ENCODE measurements around the gene SLAMF7. TPM values are rescaled to one million over a fixed set of nuclear protein-coding genes. Genes with fewer than 3 reads are reported as not detected.
A peak's percentile ranks its signal among the peaks of the same experiment; 100 is the strongest.

SLAMF7 gene
- total and polyA plus RNA-seq, 3 experiments from 2014 or later: 79.5 to 165 (median 97.4) TPM

DNA sequence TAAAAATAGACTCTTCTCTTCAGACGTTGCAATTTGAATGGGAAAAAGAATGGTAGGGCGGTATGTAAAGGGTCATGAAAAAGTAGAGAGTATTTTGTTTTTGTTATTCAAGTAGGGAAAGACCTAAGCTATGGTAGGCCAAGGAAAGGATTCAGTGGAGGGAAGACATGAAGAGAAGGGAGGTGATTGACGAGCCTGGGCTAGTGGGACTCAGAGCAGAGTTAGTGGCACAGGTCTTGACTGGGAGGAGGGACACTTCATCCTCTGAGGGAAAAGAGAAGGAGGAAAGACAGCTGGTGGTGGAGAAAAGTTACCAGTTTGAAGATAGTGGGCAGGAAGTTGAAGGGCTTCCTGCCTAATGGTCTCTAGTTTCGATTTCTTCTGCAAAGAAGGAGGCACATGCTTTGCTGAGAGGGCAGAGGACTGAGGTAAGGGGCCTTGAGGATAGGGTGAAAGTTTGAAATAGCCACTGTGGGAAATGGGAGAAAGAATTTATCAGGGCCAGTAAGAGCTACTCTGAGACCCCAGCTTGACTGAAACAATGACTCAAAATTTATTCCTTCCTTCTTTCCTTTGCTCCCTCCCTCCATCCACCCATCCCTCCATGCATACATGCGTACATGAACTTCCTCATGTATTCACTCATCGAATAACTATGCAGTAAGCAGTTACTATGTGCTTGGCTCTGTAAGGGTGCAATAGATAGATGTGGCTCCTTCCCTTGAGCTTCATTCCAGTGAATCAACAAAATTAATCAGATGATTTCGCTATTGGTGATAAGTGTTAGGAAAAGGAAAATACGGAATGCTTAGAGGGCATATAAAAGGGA, 31.6 kb upstream of the SLAMF7 start:
- Mint-ChIP-seq H3K27me3 (no peaks in the 10 kb centered on the region), H3K4me1 (peaks cover 9 to 50% (median 9%) of the 10 kb centered on the region in 3 donors)

GRCh38 chr1:160708118-160708517, 30.9 kb upstream of the SLAMF7 start:
- no peaks in the 10 kb centered on the region for H3K27me3 Mint-ChIP-seq
- H3K4me3 ChIP-seq (ENCODE audit: low read length): peak overlapping the region; percentile 88
- peaks cover 12 to 40% (median 16%) of the 10 kb centered on the region in 3 donors for H3K36me3 Mint-ChIP-seq
- no peaks in the 10 kb centered on the region for H3K9me3 ChIP-seq (ENCODE audit: low read length)
- peak overlapping the region; percentile 46 for H3K27ac ChIP-seq (ENCODE audit: low read depth, low read length)
- H3K36me3 ChIP-seq (ENCODE audit: insufficient read depth, low read length): peaks cover 5% of the 10 kb centered on the region
- ChIA-PET CTCF (interaction anchor here (0.9 to 5.2 kb wide), 9 partner anchors 16 to 69 kb away, joined by 3 to 22 read pairs (median 9); no protein-coding TSS in a partner anchor), POLR2A (interaction anchor here (0.7 to 2.4 kb wide), 5 partner anchors 25 to 138 kb away, joined by 3 to 11 read pairs (median 3); no protein-coding TSS in a partner anchor)
- DNase-seq: no peak
- no peak overlapping the region for H3K27ac Mint-ChIP-seq
- no peaks in the 10 kb centered on the region for H3K9me3 Mint-ChIP-seq
- H3K27me3 ChIP-seq (ENCODE audit: insufficient read depth, low read length, poor library complexity, severe bottlenecking): no peaks in the 10 kb centered on the region
- H3K4me3 Mint-ChIP-seq: no peak overlapping the region
- peaks cover 15 to 50% (median 16%) of the 10 kb centered on the region in 3 donors for H3K4me1 Mint-ChIP-seq
- H3K4me1 ChIP-seq (ENCODE audit: insufficient read depth, low read length): peaks cover 82% of the 10 kb centered on the region

More for the DNA sequence above, 31.6 kb upstream of the SLAMF7 start:
- H3K36me3 ChIP-seq (ENCODE audit: insufficient read depth, low read length): peaks cover 5% of the 10 kb centered on the region
- H3K4me3 Mint-ChIP-seq: no peak overlapping the region
- CTCF ChIA-PET: interaction anchor here (0.9 to 5.2 kb wide), 11 partner anchors 16 to 89 kb away, joined by 3 to 22 read pairs (median 8); partner anchors contain the start of gene SLAMF1
- H3K4me1 ChIP-seq (ENCODE audit: insufficient read depth, low read length): peaks cover 82% of the 10 kb centered on the region
- H3K27ac Mint-ChIP-seq: no peak overlapping the region
- peak overlapping the region; percentile 88 for H3K4me3 ChIP-seq (ENCODE audit: low read length)
- DNase-seq: peak in 2 of 5 donors; percentile 42 to 43
- H3K9me3 ChIP-seq (ENCODE audit: low read length): no peaks in the 10 kb centered on the region
- peaks cover 12 to 47% (median 17%) of the 10 kb centered on the region in 3 donors for H3K36me3 Mint-ChIP-seq
- H3K27me3 ChIP-seq (ENCODE audit: insufficient read depth, low read length, poor library complexity, severe bottlenecking): no peaks in the 10 kb centered on the region
- POLR2A ChIA-PET: interaction anchor here (0.5 to 2.4 kb wide), 7 partner anchors 24 to 283 kb away, joined by 3 to 11 read pairs (median 4); no protein-coding TSS in a partner anchor
- H3K27ac ChIP-seq (ENCODE audit: low read depth, low read length): peak overlapping the region; percentile 46
- H3K9me3 Mint-ChIP-seq: no peaks in the 10 kb centered on the region

DNA sequence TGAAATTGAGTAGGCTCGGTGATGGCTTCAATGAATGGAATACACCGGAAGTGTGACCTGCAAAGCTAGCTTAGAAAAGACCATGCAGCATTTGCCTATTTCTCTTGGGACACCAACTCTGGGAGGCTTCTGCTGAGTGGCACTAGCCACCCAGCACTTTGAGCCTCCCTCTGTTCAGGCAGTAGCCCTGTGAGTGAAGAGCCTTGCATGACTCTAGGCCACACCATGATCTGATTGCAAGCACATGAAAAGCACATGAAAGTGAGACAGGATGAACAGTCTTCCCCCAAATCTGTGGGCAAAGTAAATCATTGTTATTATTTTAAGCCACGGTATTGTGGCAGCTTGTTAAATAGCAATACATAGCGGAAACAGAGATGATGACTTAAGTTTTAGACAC, 30.2 kb upstream of the SLAMF7 start:
- peaks cover 5% of the 10 kb centered on the region for H3K36me3 ChIP-seq (ENCODE audit: insufficient read depth, low read length)
- peaks cover 22 to 49% (median 23%) of the 10 kb centered on the region in 3 donors for H3K4me1 Mint-ChIP-seq
- H3K9me3 ChIP-seq (ENCODE audit: low read length): no peaks in the 10 kb centered on the region
- CTCF ChIA-PET: interaction anchor here (0.9 to 5.2 kb wide), 6 partner anchors 17 to 60 kb away, joined by 3 to 22 read pairs (median 10); no protein-coding TSS in a partner anchor
- H3K27me3 ChIP-seq (ENCODE audit: insufficient read depth, low read length, poor library complexity, severe bottlenecking): no peaks in the 10 kb centered on the region
- POLR2A ChIA-PET: interaction anchor here (0.6 to 2.4 kb wide), 6 partner anchors 25 to 139 kb away, joined by 3 to 11 read pairs (median 3); no protein-coding TSS in a partner anchor
- H3K4me1 ChIP-seq (ENCODE audit: insufficient read depth, low read length): peaks cover 82% of the 10 kb centered on the region
- peak in 3 of 5 donors; percentile 35 to 66 (median 48) for DNase-seq
- no peak overlapping the region for H3K27ac Mint-ChIP-seq
- peaks cover 6 to 33% (median 10%) of the 10 kb centered on the region in 3 donors for H3K36me3 Mint-ChIP-seq
- no peaks in the 10 kb centered on the region for H3K9me3 Mint-ChIP-seq
- peak overlapping the region; percentile 88 for H3K4me3 ChIP-seq (ENCODE audit: low read length)
- peak overlapping the region; percentile 56 for H3K27ac ChIP-seq (ENCODE audit: low read depth, low read length)
- H3K4me3 Mint-ChIP-seq: no peak overlapping the region
- no peaks in the 10 kb centered on the region for H3K27me3 Mint-ChIP-seq

DNA sequence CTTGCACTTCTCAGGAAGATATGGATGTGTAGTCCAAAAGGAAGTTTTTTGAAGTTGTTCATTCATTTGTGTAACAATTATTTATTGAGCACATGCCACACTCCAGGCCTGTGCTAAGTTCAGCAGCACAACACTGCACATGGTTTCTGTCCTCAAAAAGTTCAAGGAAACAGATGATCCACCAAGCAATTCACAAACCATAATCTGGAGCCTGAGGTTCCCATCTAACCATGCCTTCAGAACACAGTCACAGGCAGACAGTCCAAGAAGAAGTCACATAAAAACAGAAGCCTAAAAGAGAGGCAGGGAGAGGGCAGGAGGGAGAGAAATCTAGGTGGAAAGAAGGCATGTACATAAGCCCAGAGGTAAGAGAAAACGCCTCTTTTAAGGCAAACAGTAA, 29.3 kb upstream of the SLAMF7 start:
- Histone ChIP-seq H3K27me3 (ENCODE audit: insufficient read depth, low read length, poor library complexity, severe bottlenecking) (no peaks in the 10 kb centered on the region), H3K4me1 (ENCODE audit: insufficient read depth, low read length) (peaks cover 80% of the 10 kb centered on the region), H3K9me3 (ENCODE audit: low read length) (no peaks in the 10 kb centered on the region), H3K4me3 (ENCODE audit: low read length) (peak overlapping the region; percentile 88), H3K27ac (ENCODE audit: low read depth, low read length) (peak overlapping the region; percentile 56), H3K36me3 (ENCODE audit: insufficient read depth, low read length) (no peaks in the 10 kb centered on the region)
- Mint-ChIP-seq H3K36me3 (peaks cover 3 to 26% (median 9%) of the 10 kb centered on the region in 3 donors), H3K9me3 (no peaks in the 10 kb centered on the region), H3K27ac (no peak overlapping the region), H3K27me3 (no peaks in the 10 kb centered on the region), H3K4me3 (no peak overlapping the region), H3K4me1 (peaks cover 31 to 48% (median 31%) of the 10 kb centered on the region in 3 donors)
- DNase-seq: no peak
- ChIA-PET CTCF (interaction anchor here (4.0 kb wide), 1 partner anchor 29 kb away, joined by 22 read pairs; no protein-coding TSS in a partner anchor), POLR2A (interaction anchor here (2.4 kb wide), 1 partner anchor 26 kb away, joined by 11 read pairs; no protein-coding TSS in a partner anchor)

DNA sequence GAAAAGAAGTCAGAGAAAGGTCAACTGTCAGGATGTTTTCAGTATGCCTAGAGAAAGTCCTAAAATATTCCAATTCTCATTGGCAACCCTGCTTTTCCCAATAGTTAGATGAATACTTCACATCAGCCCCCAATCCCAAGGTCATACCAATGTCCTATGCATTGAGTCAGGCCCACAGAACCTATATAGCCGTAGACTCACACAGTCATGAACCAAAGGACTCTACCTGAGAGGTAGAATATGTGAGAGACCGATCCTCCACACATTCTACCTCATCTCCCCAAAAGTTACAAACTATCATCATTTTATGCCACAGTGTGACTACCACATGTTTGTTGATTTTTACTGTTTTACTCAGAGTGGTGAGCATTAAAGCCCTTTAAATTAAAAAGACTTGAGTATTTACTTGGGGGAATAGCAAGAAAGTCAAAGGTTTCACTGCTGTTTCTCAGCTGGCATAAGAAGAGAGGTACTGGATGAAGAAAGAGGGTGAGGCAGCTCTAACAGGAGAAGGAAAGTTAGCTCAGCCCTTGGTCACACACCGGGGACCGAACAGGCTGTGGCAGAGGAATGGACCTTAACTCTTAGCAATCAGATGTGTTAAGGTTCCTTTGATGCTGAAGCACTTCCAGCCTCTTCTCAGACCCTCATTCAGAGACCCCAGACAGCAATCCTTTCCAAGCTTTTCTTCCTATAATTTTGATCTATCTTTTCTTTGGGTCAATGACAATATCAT, 28.4 kb upstream of the SLAMF7 start:
- Mint-ChIP-seq H3K4me3 (no peak overlapping the region), H3K4me1 (peaks cover 39 to 42% (median 41%) of the 10 kb centered on the region in 3 donors), H3K27me3 (no peaks in the 10 kb centered on the region), H3K36me3 (peaks cover 2 to 16% (median 6%) of the 10 kb centered on the region in 3 donors), H3K27ac (peak overlapping the region in 1 of 8 donors; percentile 89), H3K9me3 (no peaks in the 10 kb centered on the region)
- Histone ChIP-seq H3K36me3 (ENCODE audit: insufficient read depth, low read length) (no peaks in the 10 kb centered on the region), H3K4me3 (ENCODE audit: low read length) (peak overlapping the region; percentile 88), H3K27me3 (ENCODE audit: insufficient read depth, low read length, poor library complexity, severe bottlenecking) (no peaks in the 10 kb centered on the region), H3K9me3 (ENCODE audit: low read length) (no peaks in the 10 kb centered on the region), H3K4me1 (ENCODE audit: insufficient read depth, low read length) (peaks cover 79% of the 10 kb centered on the region), H3K27ac (ENCODE audit: low read depth, low read length) (peak overlapping the region; percentile 56)
- no peak for DNase-seq
- ChIA-PET CTCF (interaction anchor here (1.1 to 6.7 kb wide), 6 partner anchors 14 to 57 kb away, joined by 5 to 72 read pairs (median 10); no protein-coding TSS in a partner anchor), POLR2A (interaction anchor here (0.7 to 1.7 kb wide), 2 partner anchors 15 to 26 kb away, joined by 3 to 4 read pairs; no protein-coding TSS in a partner anchor)

GRCh38 chr1:160711276-160711601, 27.8 kb upstream of the SLAMF7 start:
- ChIA-PET CTCF (interaction anchor here (1.1 to 6.7 kb wide), 6 partner anchors 13 to 57 kb away, joined by 5 to 72 read pairs (median 10); no protein-coding TSS in a partner anchor), POLR2A (interaction anchor here (0.6 to 1.7 kb wide), 4 partner anchors 14 to 46 kb away, joined by 3 to 4 read pairs (median 3); no protein-coding TSS in a partner anchor)
- peaks cover 75% of the 10 kb centered on the region for H3K4me1 ChIP-seq (ENCODE audit: insufficient read depth, low read length)
- no peaks in the 10 kb centered on the region for H3K27me3 ChIP-seq (ENCODE audit: insufficient read depth, low read length, poor library complexity, severe bottlenecking)
- H3K4me1 Mint-ChIP-seq: peaks cover 39 to 44% (median 42%) of the 10 kb centered on the region in 3 donors
- no peak overlapping the region for H3K4me3 Mint-ChIP-seq
- H3K4me3 ChIP-seq (ENCODE audit: low read length): peak overlapping the region; percentile 88
- H3K27me3 Mint-ChIP-seq: no peaks in the 10 kb centered on the region
- peak overlapping the region in 1 of 8 donors; percentile 89 for H3K27ac Mint-ChIP-seq
- no peaks in the 10 kb centered on the region for H3K36me3 ChIP-seq (ENCODE audit: insufficient read depth, low read length)
- H3K9me3 Mint-ChIP-seq: no peaks in the 10 kb centered on the region
- H3K9me3 ChIP-seq (ENCODE audit: low read length): no peaks in the 10 kb centered on the region
- peak overlapping the region; percentile 56 for H3K27ac ChIP-seq (ENCODE audit: low read depth, low read length)
- H3K36me3 Mint-ChIP-seq: peaks cover 0 to 15% (median 4%) of the 10 kb centered on the region in 3 donors
- no peak for DNase-seq

GRCh38 chr1:160711602-160712311, 27.3 kb upstream of the SLAMF7 start, which contains the start of gene CD48:
Gene CD48 (minus strand): TSS chr1:160711822. CDS start chr1:160711763, 59 bp downstream.
- Histone ChIP-seq H3K4me3 (ENCODE audit: low read length) (peak within 1 kb of the TSS; percentile 88), H3K27ac (ENCODE audit: low read depth, low read length) (peak within 1 kb of the TSS; percentile 56), H3K27me3 (ENCODE audit: insufficient read depth, low read length, poor library complexity, severe bottlenecking) (no peaks in the 10 kb centered on the region), H3K4me1 (ENCODE audit: insufficient read depth, low read length) (peaks cover 70% of the 10 kb centered on the region), H3K9me3 (ENCODE audit: low read length) (no peaks in the 10 kb centered on the region), H3K36me3 (ENCODE audit: insufficient read depth, low read length) (no peaks in the 10 kb centered on the region)
- H3K36me3 Mint-ChIP-seq: peaks cover 0 to 12% (median 0%) of the 10 kb centered on the region in 3 donors
- DNase-seq: peak; percentile 27 to 86 (median 78)
- ChIA-PET POLR2A (interaction anchor here (0.6 to 1.7 kb wide), 5 partner anchors 13 to 83 kb away, joined by 3 to 4 read pairs (median 3); partner anchors contain the start of gene SLAMF7), CTCF (interaction anchor here (0.8 to 6.7 kb wide), 9 partner anchors 13 to 93 kb away, joined by 3 to 72 read pairs (median 6); no protein-coding TSS in a partner anchor)
- no peak within 1 kb of the TSS for H3K4me3 Mint-ChIP-seq
- H3K27me3 Mint-ChIP-seq: no peaks in the 10 kb centered on the region
- peak within 1 kb of the TSS in 1 of 8 donors; percentile 89 for H3K27ac Mint-ChIP-seq
- no peaks in the 10 kb centered on the region for H3K9me3 Mint-ChIP-seq
- peaks cover 35 to 49% (median 47%) of the 10 kb centered on the region in 3 donors for H3K4me1 Mint-ChIP-seq
